Measurements from ENCODE around the gene PRMT5. TPM values are rescaled to one million over a fixed set of nuclear protein-coding genes. Genes with fewer than 3 reads are reported as not detected.

Gene PRMT5
- total RNA-seq, 4 donors from 2014 or later, result 57.9 to 126 (median 75.6) TPM

DNA sequence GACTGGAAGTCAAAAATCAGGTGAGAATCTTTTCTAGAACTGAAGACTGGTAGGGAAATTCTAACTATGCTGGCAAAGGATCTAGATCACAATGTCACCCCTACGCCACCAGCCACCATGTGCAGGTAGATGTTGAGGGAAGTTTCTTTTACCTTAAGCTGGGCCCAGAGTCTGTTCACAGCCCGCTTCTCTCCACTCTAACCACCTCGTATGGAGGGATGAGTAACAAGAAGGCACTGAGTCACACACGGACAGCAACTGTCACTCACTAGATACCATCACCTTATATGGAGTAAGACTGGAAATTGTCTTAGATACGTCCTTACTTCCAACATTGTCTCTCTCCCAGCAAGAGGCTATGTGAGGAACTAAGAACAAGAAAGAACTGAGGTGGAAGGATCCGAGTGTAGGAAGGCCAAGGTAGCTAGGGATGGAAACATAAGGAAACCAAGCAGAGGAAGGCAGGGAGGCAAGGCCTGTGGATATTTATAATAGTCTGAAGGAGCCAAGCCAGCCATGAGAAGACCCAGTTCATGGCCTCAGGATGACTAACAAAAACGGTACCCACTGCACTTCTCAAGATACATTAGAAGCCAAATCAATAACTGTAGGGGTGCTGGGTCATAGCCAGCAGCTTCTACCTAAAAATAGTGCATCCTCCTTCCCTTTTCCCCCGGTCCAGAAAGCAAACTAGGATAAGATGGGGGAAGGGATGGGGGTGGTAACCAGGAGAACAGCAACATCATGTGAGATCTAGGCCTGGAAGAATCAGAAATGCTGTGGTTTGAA lies 30.7 kb downstream of the PRMT5 start:
- H3K36me3 ChIP-seq, result no peaks in the 10 kb centered on the region
- no peaks in the 10 kb centered on the region for H3K9me3 ChIP-seq
- peak in 1 of 2 donors; percentile 46 for DNase-seq
- no peaks in the 10 kb centered on the region for H3K27me3 ChIP-seq
- TF ChIP-seq, protein P1, sequence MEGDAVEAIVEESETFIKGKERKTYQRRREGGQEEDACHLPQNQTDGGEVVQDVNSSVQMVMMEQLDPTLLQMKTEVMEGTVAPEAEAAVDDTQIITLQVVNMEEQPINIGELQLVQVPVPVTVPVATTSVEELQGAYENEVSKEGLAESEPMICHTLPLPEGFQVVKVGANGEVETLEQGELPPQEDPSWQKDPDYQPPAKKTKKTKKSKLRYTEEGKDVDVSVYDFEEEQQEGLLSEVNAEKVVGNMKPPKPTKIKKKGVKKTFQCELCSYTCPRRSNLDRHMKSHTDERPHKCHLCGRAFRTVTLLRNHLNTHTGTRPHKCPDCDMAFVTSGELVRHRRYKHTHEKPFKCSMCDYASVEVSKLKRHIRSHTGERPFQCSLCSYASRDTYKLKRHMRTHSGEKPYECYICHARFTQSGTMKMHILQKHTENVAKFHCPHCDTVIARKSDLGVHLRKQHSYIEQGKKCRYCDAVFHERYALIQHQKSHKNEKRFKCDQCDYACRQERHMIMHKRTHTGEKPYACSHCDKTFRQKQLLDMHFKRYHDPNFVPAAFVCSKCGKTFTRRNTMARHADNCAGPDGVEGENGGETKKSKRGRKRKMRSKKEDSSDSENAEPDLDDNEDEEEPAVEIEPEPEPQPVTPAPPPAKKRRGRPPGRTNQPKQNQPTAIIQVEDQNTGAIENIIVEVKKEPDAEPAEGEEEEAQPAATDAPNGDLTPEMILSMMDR (IDR thresholded peaks at IDR 0.05), result no peak
- no peak for TF ChIP-seq POLR2A (IDR thresholded peaks at IDR 0.05)
- H3K27ac ChIP-seq, result peak overlapping the region; percentile 38 to 71
- intact Hi-C loops (cut with DNase I; ENCODE audit: low total_unique reads), result no loop called here
- no peak overlapping the region for H3K4me3 ChIP-seq
- H3K4me1 ChIP-seq, result no peaks in the 10 kb centered on the region

DNA sequence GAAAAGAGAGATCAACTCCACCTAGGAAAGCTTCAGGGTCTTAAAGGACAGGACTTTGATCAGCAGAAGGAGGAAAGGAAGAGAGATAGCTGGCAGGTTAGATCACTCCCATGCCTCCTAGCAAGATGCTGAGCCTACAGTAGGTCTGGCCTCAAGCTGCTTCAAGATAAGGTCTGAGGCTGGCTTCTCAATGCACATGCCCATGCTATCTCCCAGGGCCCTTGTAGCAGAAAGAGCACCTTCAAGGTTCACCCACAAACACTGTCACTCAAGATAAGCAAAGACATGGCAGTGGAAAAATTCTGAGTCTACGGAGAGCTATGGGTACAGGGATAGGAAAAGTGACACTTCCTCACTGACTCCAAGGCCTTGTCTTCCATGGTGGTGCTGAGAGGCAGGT lies 31.8 kb downstream of the PRMT5 start:
- H3K27ac ChIP-seq, result peak overlapping the region in 1 of 2 donors; percentile 71
- intact Hi-C loops (cut with DNase I; ENCODE audit: low total_unique reads), result no loop called here
- no peaks in the 10 kb centered on the region for H3K4me1 ChIP-seq
- no peaks in the 10 kb centered on the region for H3K9me3 ChIP-seq
- no peaks in the 10 kb centered on the region for H3K27me3 ChIP-seq
- DNase-seq, result no peak
- H3K4me3 ChIP-seq, result no peak overlapping the region
- no peak for TF ChIP-seq POLR2A (IDR thresholded peaks at IDR 0.05)
- TF ChIP-seq, protein P1 (IDR thresholded peaks at IDR 0.05), result no peak
- no peaks in the 10 kb centered on the region for H3K36me3 ChIP-seq

DNA sequence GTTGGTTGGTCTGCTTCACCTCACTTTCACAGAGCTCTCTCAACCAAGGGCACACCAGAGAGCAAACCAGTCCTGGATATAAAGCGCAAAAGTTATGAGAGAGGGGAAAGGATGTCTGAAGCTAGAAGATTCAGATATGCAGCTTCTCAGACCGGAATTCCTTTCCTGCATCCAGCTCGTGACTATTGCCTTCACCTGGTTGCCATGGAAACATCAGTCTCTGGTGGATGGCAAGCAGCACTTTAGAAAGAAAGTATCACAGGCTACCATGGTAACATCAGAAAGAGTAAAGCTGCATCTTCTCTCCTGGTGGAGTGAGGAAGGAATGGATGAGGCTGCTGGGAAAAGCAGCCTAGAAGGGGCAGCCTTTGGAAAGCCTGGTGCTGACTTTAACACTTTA lies 32.4 kb downstream of the PRMT5 start:
- TF ChIP-seq, protein P1 (IDR thresholded peaks at IDR 0.05), result no peak
- TF ChIP-seq POLR2A (IDR thresholded peaks at IDR 0.05), result no peak
- no peaks in the 10 kb centered on the region for H3K27me3 ChIP-seq
- no peaks in the 10 kb centered on the region for H3K36me3 ChIP-seq
- H3K4me1 ChIP-seq, result no peaks in the 10 kb centered on the region
- H3K4me3 ChIP-seq, result no peak overlapping the region
- no peak for DNase-seq
- intact Hi-C loops (cut with DNase I; ENCODE audit: low total_unique reads), result no loop called here
- no peak overlapping the region for H3K27ac ChIP-seq
- H3K9me3 ChIP-seq, result no peaks in the 10 kb centered on the region

DNA sequence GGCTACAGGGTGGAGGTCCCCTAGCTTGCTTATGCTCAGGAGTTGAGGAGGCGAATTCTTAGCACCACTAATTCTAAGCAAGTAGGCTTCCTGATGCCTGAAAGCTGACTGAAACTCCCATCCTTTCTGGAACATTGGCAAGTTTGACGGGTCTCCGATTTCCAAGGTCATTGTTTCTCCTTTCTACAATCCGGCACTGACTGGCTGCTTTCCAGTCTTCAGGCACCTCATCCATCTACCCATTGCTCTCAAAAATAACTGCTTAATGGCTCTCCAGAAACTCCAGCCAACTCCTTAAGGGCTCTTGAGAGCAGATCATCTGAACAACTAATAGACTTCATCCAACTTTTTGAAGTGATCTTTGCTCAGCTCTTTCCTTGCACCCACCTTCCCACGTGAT lies 32.8 kb downstream of the PRMT5 start:
- DNase-seq, result no peak
- Histone ChIP-seq H3K27me3 (no peaks in the 10 kb centered on the region), H3K4me1 (no peaks in the 10 kb centered on the region), H3K36me3 (no peaks in the 10 kb centered on the region), H3K4me3 (no peak overlapping the region), H3K9me3 (no peaks in the 10 kb centered on the region), H3K27ac (no peak overlapping the region)
- TF ChIP-seq, protein P1 (IDR thresholded peaks at IDR 0.05), result no peak
- TF ChIP-seq POLR2A (IDR thresholded peaks at IDR 0.05), result no peak
- intact Hi-C loops (cut with DNase I; ENCODE audit: low total_unique reads), result no loop called here

DNA sequence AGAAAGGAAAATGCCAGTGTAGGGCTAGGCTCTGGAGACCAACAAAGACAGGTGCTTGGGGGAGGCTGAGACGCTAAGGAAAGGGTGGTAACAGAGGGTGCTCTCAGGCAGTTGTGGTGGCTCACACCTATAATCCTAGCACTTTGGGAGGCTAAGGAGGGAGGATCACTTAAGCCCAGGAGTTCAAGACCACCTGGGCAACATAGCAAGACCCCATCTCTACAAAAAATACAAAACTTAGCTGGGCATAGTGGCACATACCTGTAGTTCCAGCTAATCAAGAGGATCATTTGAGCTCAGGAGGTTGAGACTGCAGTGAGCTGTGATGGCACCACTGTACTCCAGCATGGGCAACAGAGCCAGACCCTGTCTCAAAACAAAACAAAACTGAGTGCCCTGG lies 33.8 kb downstream of the PRMT5 start:
- H3K27ac ChIP-seq, result no peak overlapping the region
- H3K27me3 ChIP-seq, result no peaks in the 10 kb centered on the region
- no peaks in the 10 kb centered on the region for H3K4me1 ChIP-seq
- no peak overlapping the region for H3K4me3 ChIP-seq
- DNase-seq, result no peak
- no peaks in the 10 kb centered on the region for H3K9me3 ChIP-seq
- H3K36me3 ChIP-seq, result no peaks in the 10 kb centered on the region
- intact Hi-C loops (cut with DNase I; ENCODE audit: low total_unique reads), result no loop called here
- TF ChIP-seq, protein P1 (IDR thresholded peaks at IDR 0.05), result no peak
- no peak for TF ChIP-seq POLR2A (IDR thresholded peaks at IDR 0.05)
